K562 (cell line): ENCODE results near the gene MCC. TPM values are rescaled to one million over a fixed set of nuclear protein-coding genes. Genes with fewer than 3 reads are reported as not detected.

ENCODE experiments used
- ATF3 ChIP-seq, 2 experiments: fragments of 450-650 bp in 1 of 2; sonication (generic) in 1 of 2; formaldehyde crosslinking in 1 of 2; IDR thresholded peaks in 1 of 2; conservative IDR thresholded peaks in 1 of 2; 2 replicates each; pipeline versions ENCODE4 v1.6.1 to v1.8.1; 2016 to 2023; ENCODE audit warnings: mild to moderate bottlenecking in 2 of 2, moderate library complexity in 2 of 2, inconsistent platforms in 1 of 2, missing genetic modification reagents in 1 of 2
- ATF7 ChIP-seq: fragments of 450-650 bp; IDR thresholded peaks from 2 replicates; pipeline ENCODE4 v1.7.1; 2014; ENCODE audit warnings: mild to moderate bottlenecking, moderate library complexity
- CEBPZ ChIP-seq: fragments of 150-350 bp; IDR thresholded peaks from 2 replicates; pipeline ENCODE4 v1.6.1; 2014; ENCODE audit warnings: low read depth, mild to moderate bottlenecking, low read length, borderline replicate concordance
- CSDE1 ChIP-seq, 2 experiments: fragments of 450-650 bp; IDR thresholded peaks; 2 replicates each; pipeline ENCODE4 v1.6.1; 2016; ENCODE audit warnings: mild to moderate bottlenecking in 1 of 2
- CXXC5 ChIP-seq: fragments of 250-450 bp; sonication (Bioruptor Pico); IDR thresholded peaks from 2 replicates; pipeline ENCODE4 v1.8.0; 2022; ENCODE audit warnings: inconsistent platforms, mild to moderate bottlenecking, moderate library complexity
- FOSL1 ChIP-seq: fragments of 200-800 bp; sonication (Bioruptor generic); conservative IDR thresholded peaks from 2 replicates; pipeline ENCODE4 v1.6.1; 2016; ENCODE audit warnings: missing genetic modification characterization, missing compliant biosample characterization
- FOXA1 ChIP-seq: fragments of 450-650 bp; IDR thresholded peaks from 2 replicates; pipeline ENCODE4 v1.6.1; 2016; ENCODE audit warnings: mild to moderate bottlenecking, borderline replicate concordance
- GATA2 ChIP-seq: sonication (generic); formaldehyde crosslinking; IDR thresholded peaks from 2 replicates; pipeline ENCODE4 v1.4.0; 2020; ENCODE audit warnings: mild to moderate bottlenecking, missing genetic modification reagents
- HCFC1 ChIP-seq: IDR thresholded peaks from 2 replicates; pipeline ENCODE4 v1.6.1; 2012; ENCODE audit warnings: low read depth, low read length, improper control_type of control experiment
- HMG20A ChIP-seq: fragments of 450-650 bp; formaldehyde crosslinking; conservative IDR thresholded peaks from 2 replicates; pipeline ENCODE4 v1.4.0; 2020; ENCODE audit warnings: mild to moderate bottlenecking, mixed read lengths
- KLF6 ChIP-seq: fragments of 250-450 bp; sonication (Bioruptor Pico); IDR thresholded peaks from 2 replicates; pipeline ENCODE4 v1.4.0; 2020; ENCODE audit warnings: mild to moderate bottlenecking, moderate library complexity, borderline replicate concordance
- MYC ChIP-seq, 2 experiments: fragments of 250-450 bp in 1 of 2; sonication (Bioruptor Pico) in 1 of 2; IDR thresholded peaks; 2 replicates each; pipeline versions ENCODE4 v1.5.1 to v1.6.1; 2012 to 2021; ENCODE audit warnings: low read depth in 2 of 2, borderline replicate concordance in 1 of 2, improper control_type of control experiment in 1 of 2, low read length in 1 of 2, mild to moderate bottlenecking in 1 of 2, moderate library complexity in 1 of 2
- NFATC3 ChIP-seq: fragments of 450-650 bp; IDR thresholded peaks from 2 replicates; pipeline ENCODE4 v1.6.1; 2017; ENCODE audit warnings: mild to moderate bottlenecking
- PBX2 ChIP-seq, 2 experiments: IDR thresholded peaks in 1 of 2; conservative IDR thresholded peaks in 1 of 2; 2 replicates each; pipeline ENCODE4 v1.6.1; 2016; ENCODE audit warnings: low read depth in 2 of 2, mild to moderate bottlenecking in 1 of 2, missing compliant biosample characterization in 1 of 2, missing genetic modification characterization in 1 of 2, moderate library complexity in 1 of 2
- PHF20 ChIP-seq: fragments of 450-650 bp; IDR thresholded peaks from 2 replicates; pipeline ENCODE4 v1.6.1; 2018; ENCODE audit not compliant: partially characterized antibody
- RBBP5 ChIP-seq: fragments of 200-600 bp; sonication (generic); IDR thresholded peaks from 2 replicates; pipeline ENCODE4 v1.6.1; 2012; ENCODE audit warnings: borderline replicate concordance, mild to moderate bottlenecking, low read length, control low read depth, inconsistent platforms; ENCODE audit not compliant: insufficient read depth, poor library complexity, severe bottlenecking
- SMARCE1 ChIP-seq: fragments of 450-650 bp; IDR thresholded peaks from 2 replicates; pipeline ENCODE4 v1.7.1; 2016; ENCODE audit warnings: mild to moderate bottlenecking
- SNAPC5 ChIP-seq: fragments of 250-450 bp; sonication (Bioruptor Pico); IDR thresholded peaks from 2 replicates; pipeline ENCODE4 v1.8.0; 2021; ENCODE audit warnings: moderate library complexity, mild to moderate bottlenecking, inconsistent platforms
- TCF3 ChIP-seq: sonication (generic); formaldehyde crosslinking; IDR thresholded peaks from 2 replicates; pipeline ENCODE4 v1.4.0; 2020; ENCODE audit warnings: mild to moderate bottlenecking, missing genetic modification reagents
- ZNF586 ChIP-seq: fragments of 450-650 bp; formaldehyde crosslinking; conservative IDR thresholded peaks from 2 replicates; pipeline ENCODE4 v1.4.0; 2020; ENCODE audit warnings: mild to moderate bottlenecking, moderate library complexity
- ZNF766 ChIP-seq: fragments of 200-800 bp; sonication (Bioruptor generic); conservative IDR thresholded peaks from 2 replicates; pipeline ENCODE4 v1.6.1; 2016; ENCODE audit warnings: missing genetic modification characterization, missing compliant biosample characterization
- polyA plus RNA-seq, 8 experiments: library from polyadenylated mRNA; depleted of rRNA in 4 of 8; stranded (reverse) in 5 of 8; unstranded in 3 of 8; fragments of >200 nt; fragmentation: Nextera tagmentation in 2 of 8; fragmentation: Illumina TruSeq in 1 of 8; extraction: Ambion mirVana in 2 of 8; extraction: Trizol in 1 of 8; gene quantifications; 2 replicates each; pipeline versions ENCODE4 v1.2.1 to v1.2.3, GENCODE V29; 2011 to 2014; ENCODE audit warnings: inconsistent platforms in 1 of 8, missing spikeins in 1 of 8
- total RNA-seq, 7 experiments: library from RNA; depleted of rRNA in 6 of 7; stranded (reverse); fragments of >200 nt in 6 of 7; fragmentation: Illumina TruSeq in 2 of 7; extraction: Trizol in 2 of 7; gene quantifications; 2 replicates each; pipeline versions ENCODE4 v1.2.1 to v1.2.3, GENCODE V29; 2011 to 2021; ENCODE audit warnings: low replicate concordance in 1 of 7

The MCC gene
- total and polyA plus RNA-seq, 9 of the 15 experiments (the other 6 are each of a cell fraction or from before 2014, with no cell fraction given), result 0.04 to 0.24 (median 0.06) TPM; not detected in 1

GRCh38 chr5:112973904-112974303 is 514.3 kb downstream of the MCC start (continued):
- no peak for TF ChIP-seq PBX2 (CRISPR knock-in tag; IDR thresholded peaks at IDR 0.05; ENCODE audit: low read depth)
- TF ChIP-seq PBX2 (tag; conservative IDR thresholded peaks at IDR 0.05; ENCODE audit: low read depth), result no peak
- TF ChIP-seq CEBPZ, result no peak
- no peak for TF ChIP-seq KLF6
- no peak for TF ChIP-seq PHF20
- peak; percentile 23; the same call in 1 of the 2 replicates for TF ChIP-seq ATF3 (IDR thresholded peaks at IDR 0.05)
- no peak for TF ChIP-seq ATF3 (CRISPR knock-in tag; conservative IDR thresholded peaks at IDR 0.05)
- peak; percentile 88; the same call in 1 of the 2 replicates for TF ChIP-seq SMARCE1
- TF ChIP-seq RBBP5, result no peak
- TF ChIP-seq FOSL1 (tag), result peak; percentile 53
- peak; percentile 67; the same call in 1 of the 2 replicates for TF ChIP-seq ATF7
- no peak for TF ChIP-seq SNAPC5
- TF ChIP-seq HMG20A, result no peak
- no peak for TF ChIP-seq FOXA1
- TF ChIP-seq CXXC5 (CRISPR knock-in tag), result peak; percentile 44; the same call in 1 of the 2 replicates
- peak; percentile 85 for TF ChIP-seq TCF3 (CRISPR knock-in tag)
- no peak for TF ChIP-seq CSDE1 (IDR thresholded peaks at IDR 0.05)
- TF ChIP-seq ZNF586 (CRISPR knock-in tag), result no peak
- no peak for TF ChIP-seq NFATC3
- TF ChIP-seq ZNF766, result 0 out of 2 replicates have a peak, but pooled peaks have one; percentile 42
- no peak for TF ChIP-seq HCFC1
- no peak; the same call in 1 of the 2 replicates for TF ChIP-seq MYC (IDR thresholded peaks at IDR 0.05; ENCODE audit: low read depth, low read length)
- TF ChIP-seq MYC (CRISPR knock-in tag; IDR thresholded peaks at IDR 0.05; ENCODE audit: borderline replicate concordance, low read depth), result no peak
- peak; percentile 66 for TF ChIP-seq GATA2 (CRISPR knock-in tag)
